Measurements from ENCODE around the gene STK32B.

- TF ChIP-seq NANOG (IDR thresholded peaks at IDR 0.05; ENCODE audit: borderline replicate concordance), result no peak
- no peak; a peak in 1 of 4 replicates for TF ChIP-seq CTCF (conservative IDR thresholded peaks at IDR 0.05; ENCODE audit: low read depth in 2 of 2)
- TF ChIP-seq REST (IDR thresholded peaks at IDR 0.05; ENCODE audit: unreplicated experiment), result no peak
- TF ChIP-seq CREB1 (CRISPR knock-in tag; IDR thresholded peaks at IDR 0.05; ENCODE audit: low read depth), result no peak
- TF ChIP-seq POLR2AphosphoS5 (IDR thresholded peaks at IDR 0.05; ENCODE audit: low read depth), result no peak
- no peak for TF ChIP-seq JUNB (IDR thresholded peaks at IDR 0.05; ENCODE audit: unreplicated experiment)
- TF ChIP-seq EZH2 (IDR thresholded peaks at IDR 0.05; ENCODE audit: low read depth, unreplicated experiment), result no peak
- TF ChIP-seq ETS1 (IDR thresholded peaks at IDR 0.05), result no peak
These were observed 73.6 kb downstream of the STK32B start for GRCh38 chr4:5124876-5125275.
